H1 (cell line): ENCODE measurements around the gene ABHD4. TPM values are rescaled to one million over a fixed set of nuclear protein-coding genes. Genes with fewer than 3 reads are reported as not detected.

ENCODE experiments used
- CTCF ChIA-PET: fragments of 300-600 bp; sonication (Branson Sonifier 250); formaldehyde crosslinking; loops from one replicate; lab custom pipeline; 2021; ENCODE audit not compliant: partially characterized antibody; lab: Charles Lee
- POLR2A ChIA-PET: fragments of 300-600 bp; sonication (Branson Sonifier 250); formaldehyde crosslinking; loops from one replicate; lab custom pipeline; 2021; ENCODE audit warnings: inconsistent platforms; ENCODE audit not compliant: partially characterized antibody; lab: Charles Lee
- DNase-seq, 2 experiments: peaks; one replicate each; pipeline versions ENCODE4 v3.0.0 to v3.0.0-alpha.2; 2010 to 2022; ENCODE audit warnings: low spot score in 2 of 2, low read depth in 1 of 2, mixed read lengths in 1 of 2
- FAIRE-seq: peaks from 2 replicates; lab custom pipeline; 2011; peaks lifted over from hg19 to GRCh38; lab: Jason Lieb, UNC
- H2AFZ ChIP-seq: 2 replicates; pipeline ENCODE4 v1.8.1; 2012; ENCODE audit warnings: low read length, inconsistent platforms
- H2AK5ac ChIP-seq: 2 replicates; pipeline ENCODE4 v1.6.1; 2013; ENCODE audit warnings: low read depth, low read length
- H2BK120ac ChIP-seq: replicated peaks from 2 replicates; pipeline ENCODE3; 2013; ENCODE audit warnings: low read depth, low read length, inconsistent platforms
- H2BK12ac ChIP-seq: 2 replicates; pipeline ENCODE4 v1.6.1; 2013; ENCODE audit warnings: low read depth, low read length
- H2BK15ac ChIP-seq: 2 replicates; pipeline ENCODE4 v1.6.1; 2013; ENCODE audit warnings: low read length
- H2BK20ac ChIP-seq: 2 replicates; pipeline ENCODE4 v1.6.1; 2013; ENCODE audit warnings: low read length
- H2BK5ac ChIP-seq: 2 replicates; pipeline ENCODE4 v1.6.1; 2013; ENCODE audit warnings: low read depth, low read length
- H3K14ac ChIP-seq: 2 replicates; pipeline ENCODE4 v1.6.1; 2013; ENCODE audit warnings: inconsistent platforms; ENCODE audit not compliant: insufficient read length
- H3K18ac ChIP-seq: 2 replicates; pipeline ENCODE4 v1.6.1; 2013; ENCODE audit warnings: low read length; ENCODE audit errors: extremely low read depth
- H3K23ac ChIP-seq: 2 replicates; pipeline ENCODE4 v1.6.1; 2013; ENCODE audit warnings: inconsistent platforms; ENCODE audit not compliant: insufficient read length
- H3K23me2 ChIP-seq: 2 replicates; pipeline ENCODE4 v1.6.1; 2013; ENCODE audit warnings: low read depth, low read length
- H3K27ac ChIP-seq: 2 replicates; pipeline ENCODE4 v1.6.1; 2011; ENCODE audit warnings: low read depth, low read length, inconsistent platforms
- H3K27me3 ChIP-seq, 4 experiments: replicated peaks in 1 of 4; 1 replicate in 1 of 4; 2 replicates in 3 of 4; pipeline versions ENCODE4 v1.6.1 to v1.8.1; 2011 to 2013; ENCODE audit warnings: low read length in 3 of 4, mild to moderate bottlenecking in 3 of 4, inconsistent platforms in 2 of 4, mixed read lengths in 2 of 4, moderate library complexity in 1 of 4; ENCODE audit not compliant: control insufficient read depth in 3 of 4, insufficient read depth in 3 of 4; ENCODE audit errors: extremely low read depth in 1 of 4
- H3K36me3 ChIP-seq, 4 experiments: 2 replicates each; pipeline versions ENCODE4 v1.6.1 to v1.8.1; 2011 to 2013; ENCODE audit warnings: mild to moderate bottlenecking in 4 of 4, low read length in 3 of 4, moderate library complexity in 2 of 4, control low read depth in 1 of 4, inconsistent platforms in 1 of 4; ENCODE audit not compliant: insufficient read depth in 4 of 4, control insufficient read depth in 2 of 4
- H3K4ac ChIP-seq: replicated peaks from 2 replicates; pipeline ENCODE3; 2013; ENCODE audit warnings: low read length, low read depth, mixed read lengths, inconsistent platforms; ENCODE audit not compliant: insufficient read length
- H3K4me1 ChIP-seq, 4 experiments: replicated peaks in 1 of 4; 1 replicate in 1 of 4; 2 replicates in 3 of 4; pipeline versions ENCODE4 v1.6.1 to v1.8.1; 2011 to 2013; ENCODE audit warnings: low read length in 3 of 4, inconsistent platforms in 2 of 4, mixed read lengths in 1 of 4; ENCODE audit not compliant: insufficient read depth in 4 of 4, control insufficient read depth in 3 of 4
- H3K4me2 ChIP-seq, 2 experiments: 2 replicates each; pipeline versions ENCODE4 v1.6.1 to v1.8.1; 2011 to 2013; ENCODE audit warnings: low read depth in 2 of 2, low read length in 2 of 2, control low read depth in 1 of 2, inconsistent platforms in 1 of 2, mild to moderate bottlenecking in 1 of 2; ENCODE audit not compliant: insufficient read depth in 1 of 2
- H3K4me3 ChIP-seq, 4 experiments: fragments of 200-600, 300-600 bp in 1 of 4; sonication (generic), shearing (Covaris generic), sonication (Bioruptor Twin) in 1 of 4; 2 replicates each; pipeline versions ENCODE4 v1.5.1 to v1.8.1; 2011 to 2016; ENCODE audit warnings: low read length in 4 of 4, low read depth in 3 of 4, control low read depth in 2 of 4, inconsistent platforms in 2 of 4, mild to moderate bottlenecking in 2 of 4, mixed read lengths in 1 of 4, moderate library complexity in 1 of 4; ENCODE audit not compliant: insufficient read depth in 2 of 4; ENCODE audit errors: extremely low read depth in 1 of 4
- H3K56ac ChIP-seq: replicated peaks from 2 replicates; pipeline ENCODE3; 2013; ENCODE audit warnings: low read depth, mild to moderate bottlenecking, mixed read lengths, low read length, inconsistent platforms; ENCODE audit not compliant: insufficient read length
- H3K79me1 ChIP-seq: 2 replicates; pipeline ENCODE4 v1.6.1; 2013; ENCODE audit warnings: low read depth, low read length, control low read depth
- H3K79me2 ChIP-seq, 2 experiments: 2 replicates each; pipeline versions ENCODE4 v1.6.1 to v1.8.1; 2012 to 2013; ENCODE audit warnings: low read length in 2 of 2, mild to moderate bottlenecking in 2 of 2, inconsistent platforms in 1 of 2; ENCODE audit not compliant: insufficient read depth in 2 of 2, control insufficient read depth in 1 of 2
- H3K9ac ChIP-seq, 4 experiments: replicated peaks in 1 of 4; 1 replicate in 1 of 4; 2 replicates in 3 of 4; pipeline versions ENCODE4 v1.6.1 to v1.8.1; 2011 to 2013; ENCODE audit warnings: low read depth in 3 of 4, low read length in 3 of 4, control low read depth in 2 of 4, mild to moderate bottlenecking in 2 of 4, moderate library complexity in 2 of 4, inconsistent platforms in 1 of 4; ENCODE audit errors: extremely low read depth in 1 of 4
- H3K9me3 ChIP-seq, 2 experiments: 2 replicates each; pipeline versions ENCODE4 v1.6.1 to v1.8.1; 2012 to 2013; ENCODE audit warnings: mild to moderate bottlenecking in 2 of 2, moderate library complexity in 2 of 2, control low read depth in 1 of 2, inconsistent platforms in 1 of 2, low read depth in 1 of 2, low read length in 1 of 2, mixed read lengths in 1 of 2; ENCODE audit not compliant: insufficient read depth in 2 of 2
- H4K20me1 ChIP-seq, 2 experiments: replicated peaks in 1 of 2; 2 replicates each; pipeline versions ENCODE3 to v1.8.1; 2011 to 2013; ENCODE audit warnings: inconsistent platforms in 2 of 2, low read length in 2 of 2, mild to moderate bottlenecking in 1 of 2; ENCODE audit not compliant: insufficient read depth in 2 of 2, control insufficient read depth in 1 of 2
- H4K5ac ChIP-seq: 2 replicates; pipeline ENCODE4 v1.6.1; 2013; ENCODE audit warnings: low read length, low read depth, mixed read lengths, inconsistent platforms; ENCODE audit not compliant: insufficient read length
- H4K8ac ChIP-seq: 2 replicates; pipeline ENCODE4 v1.8.0; 2013; ENCODE audit warnings: mild to moderate bottlenecking, moderate library complexity, low read length, inconsistent platforms; ENCODE audit not compliant: insufficient read depth; ENCODE audit errors: extremely low read depth
- H4K91ac ChIP-seq: replicated peaks from 2 replicates; pipeline ENCODE3; 2013; ENCODE audit warnings: low read length, mixed read lengths, inconsistent platforms; ENCODE audit not compliant: insufficient read length
- CREB1 ChIP-seq: IDR thresholded peaks from 2 replicates; pipeline ENCODE4 v1.6.1; 2012; ENCODE audit warnings: inconsistent platforms
- CTBP2 ChIP-seq: IDR thresholded peaks from 2 replicates; pipeline ENCODE4 v1.7.0; 2011; ENCODE audit warnings: borderline replicate concordance, mild to moderate bottlenecking, moderate library complexity, mixed read lengths, low read length; ENCODE audit not compliant: insufficient read depth, insufficient read length
- EP300 ChIP-seq, 2 experiments: IDR thresholded peaks; 1 replicate in 1 of 2; 2 replicates in 1 of 2; pipeline ENCODE4 v1.6.1; 2011 to 2012; ENCODE audit warnings: low read depth in 2 of 2, low read length in 2 of 2, mild to moderate bottlenecking in 2 of 2, borderline replicate concordance in 1 of 2, inconsistent platforms in 1 of 2, moderate library complexity in 1 of 2
- POLR2AphosphoS5 ChIP-seq: IDR thresholded peaks from 2 replicates; pipeline ENCODE4 v1.6.1; 2011; ENCODE audit warnings: low read depth, low read length
- RAD21 ChIP-seq, 2 experiments: IDR thresholded peaks in 1 of 2; conservative IDR thresholded peaks in 1 of 2; 2 replicates each; pipeline ENCODE4 v1.6.1; 2011; ENCODE audit warnings: low read depth in 2 of 2, low read length in 2 of 2, improper control_type of control experiment in 1 of 2, inconsistent platforms in 1 of 2, mild to moderate bottlenecking in 1 of 2, moderate library complexity in 1 of 2
- SAP30 ChIP-seq: fragments of 300-600 bp; sonication (generic); IDR thresholded peaks from 2 replicates; pipeline ENCODE4 v1.7.1; 2012; ENCODE audit warnings: low read length, moderate library complexity, mild to moderate bottlenecking, inconsistent platforms; ENCODE audit not compliant: insufficient read depth, insufficient replicate concordance
- SIN3A ChIP-seq, 2 experiments: IDR thresholded peaks in 1 of 2; conservative IDR thresholded peaks in 1 of 2; 2 replicates each; pipeline ENCODE4 v1.6.1; 2011 to 2012; ENCODE audit warnings: low read length in 2 of 2, improper control_type of control experiment in 1 of 2, low read depth in 1 of 2, mild to moderate bottlenecking in 1 of 2
- SIRT6 ChIP-seq: IDR thresholded peaks from one replicate; pipeline ENCODE4 v1.7.1; 2012; ENCODE audit warnings: low read length, inconsistent platforms
- ZNF274 ChIP-seq: IDR thresholded peaks from 2 replicates; pipeline ENCODE4 v1.7.0; 2012; ENCODE audit warnings: low read length, borderline replicate concordance; ENCODE audit errors: extremely low read depth
- WGBS, 2 experiments: shearing (Covaris generic) in 1 of 2; methylation state at CpG; one replicate each; pipeline versions ENCODE4 v1.1.6 to v1.1.7; 2013 to 2015; ENCODE audit warnings: low lambda C conversion rate in 2 of 2, mixed read lengths in 2 of 2, inconsistent platforms in 1 of 2, low coverage in 1 of 2, missing lambda C conversion rate in 1 of 2; ENCODE audit not compliant: insufficient replicate concordance in 2 of 2, insufficient coverage in 1 of 2, insufficient read length in 1 of 2; ENCODE audit errors: extremely low coverage in 1 of 2, missing lambda C conversion rate in 1 of 2; 5-methylcytosine and 5-hydroxymethylcytosine counted together
- polyA plus RNA-seq, 7 experiments: library from polyadenylated mRNA; depleted of rRNA in 3 of 7; stranded (reverse) in 5 of 7; unstranded in 2 of 7; fragments of >200 nt in 5 of 7; fragments of 200-250 nt in 2 of 7; gene quantifications; 1 replicate in 5 of 7; 2 replicates in 1 of 7; 4 replicates in 1 of 7; pipeline versions ENCODE4 v1.2.1 to v1.2.3, GENCODE V29; 2011 to 2013; ENCODE audit warnings: missing spikeins in 2 of 7, mixed read lengths in 2 of 7
- total RNA-seq: library from RNA; stranded (reverse); fragmentation: NEBNext Ultra II Directional; extraction: Animal tissue kit (Norgen Biotek cat#: 25700); gene quantifications from 2 replicates; pipeline ENCODE4 v1.2.1, GENCODE V29; 2021
- TF ChIP-seq, protein P1 (sequence below), 3 experiments: IDR thresholded peaks; 1 replicate in 2 of 3; 2 replicates in 1 of 3; pipeline versions ENCODE4 v1.5.1 to v1.6.1; 2011; ENCODE audit warnings: low read length in 3 of 3, mild to moderate bottlenecking in 3 of 3, inconsistent platforms in 2 of 3, low read depth in 1 of 3, moderate library complexity in 1 of 3; ENCODE audit not compliant: insufficient read depth in 1 of 3; ENCODE audit errors: control extremely low read depth in 1 of 3

Gene ABHD4
- total and polyA plus RNA-seq, 2 of the 8 experiments (the other 6 are each of a cell fraction or from before 2014, with no cell fraction given): 32.4 to 42.9 TPM

DNA sequence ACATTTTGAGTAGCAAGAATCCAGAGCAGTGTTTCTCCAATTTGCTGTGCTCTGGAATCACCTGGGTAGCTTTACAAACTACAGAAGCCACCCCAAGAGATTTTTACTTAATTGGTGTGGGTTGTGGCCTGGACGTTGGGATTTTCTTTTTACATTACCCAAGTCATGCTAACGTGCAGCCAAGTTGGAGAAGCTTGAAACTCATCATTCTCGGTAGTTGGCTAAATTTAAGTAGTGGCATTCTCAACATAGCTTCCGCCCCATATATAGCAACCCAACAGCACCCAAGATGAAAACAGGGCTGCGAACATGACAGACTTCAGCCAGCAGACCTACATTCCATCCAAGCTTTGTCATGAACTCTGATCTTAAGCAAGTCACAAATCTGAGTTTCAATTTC lies 34.1 kb upstream of the ABHD4 start:
- H3K23me2 ChIP-seq: no peaks in the 10 kb centered on the region
- H3K9me3 ChIP-seq: no peaks in the 10 kb centered on the region
- H2BK5ac ChIP-seq: no peak overlapping the region
- no peak overlapping the region for H3K9ac ChIP-seq
- no peaks in the 10 kb centered on the region for H4K20me1 ChIP-seq
- H4K91ac ChIP-seq: no peak overlapping the region
- H3K79me2 ChIP-seq: peaks cover 0 to 7% of the 10 kb centered on the region in 2 experiments; a peak in 1 of 4 replicates
- ChIA-PET CTCF (interaction anchor here (0.7 to 5.7 kb wide), 9 partner anchors 8 to 363 kb away, joined by 3 to 39 read pairs (median 4); no protein-coding TSS in a partner anchor), POLR2A (interaction anchor here (0.9 kb wide), 1 partner anchor 9 kb away, joined by 3 read pairs; no protein-coding TSS in a partner anchor)
- no peak overlapping the region for H2BK12ac ChIP-seq
- 91% methylated on average over 5 of the region's 5 CpGs; no CpG with 5 or more reads in 1 of the 2 experiments for WGBS, 2 experiments
- peaks cover 0 to 6% (median 0%) of the 10 kb centered on the region in 4 experiments; a peak in 3 of 7 replicates for H3K4me1 ChIP-seq
- H2AK5ac ChIP-seq: no peak overlapping the region
- no peak overlapping the region for H4K5ac ChIP-seq
- no peak overlapping the region for H3K4me2 ChIP-seq
- H2BK20ac ChIP-seq: no peak overlapping the region
- H2BK15ac ChIP-seq: no peak overlapping the region
- no peak overlapping the region for H3K18ac ChIP-seq
- peaks cover 0 to 23% (median 5%) of the 10 kb centered on the region in 4 experiments; a peak in 7 of 8 replicates for H3K36me3 ChIP-seq
- no peak overlapping the region for H3K4ac ChIP-seq
- no peaks in the 10 kb centered on the region for H3K79me1 ChIP-seq
- H3K4me3 ChIP-seq: no peak overlapping the region
- H3K27ac ChIP-seq: no peak overlapping the region
- H3K56ac ChIP-seq: no peak overlapping the region
- H3K14ac ChIP-seq: no peak overlapping the region
- no peak overlapping the region for H2AFZ ChIP-seq
- H3K23ac ChIP-seq: no peak overlapping the region
- no peak overlapping the region for H4K8ac ChIP-seq
- H3K27me3 ChIP-seq: no peaks in the 10 kb centered on the region
- FAIRE-seq: no peak
- no peak for DNase-seq
- H2BK120ac ChIP-seq: no peak overlapping the region
- no peak for TF ChIP-seq CTBP2
- TF ChIP-seq CREB1: no peak
- TF ChIP-seq RAD21 (IDR thresholded peaks at IDR 0.05 in 1 of 2, conservative IDR thresholded peaks at IDR 0.05 in 1 of 2; ENCODE audit: low read depth in 2 of 2, low read length in 2 of 2): no peak
- TF ChIP-seq POLR2AphosphoS5: no peak
- no peak for TF ChIP-seq EP300 (IDR thresholded peaks at IDR 0.05; ENCODE audit: borderline replicate concordance in 1 of 2, low read depth in 2 of 2, low read length in 2 of 2)
- no peak for TF ChIP-seq SIRT6
- no peak for TF ChIP-seq ZNF274
- TF ChIP-seq, protein P1, sequence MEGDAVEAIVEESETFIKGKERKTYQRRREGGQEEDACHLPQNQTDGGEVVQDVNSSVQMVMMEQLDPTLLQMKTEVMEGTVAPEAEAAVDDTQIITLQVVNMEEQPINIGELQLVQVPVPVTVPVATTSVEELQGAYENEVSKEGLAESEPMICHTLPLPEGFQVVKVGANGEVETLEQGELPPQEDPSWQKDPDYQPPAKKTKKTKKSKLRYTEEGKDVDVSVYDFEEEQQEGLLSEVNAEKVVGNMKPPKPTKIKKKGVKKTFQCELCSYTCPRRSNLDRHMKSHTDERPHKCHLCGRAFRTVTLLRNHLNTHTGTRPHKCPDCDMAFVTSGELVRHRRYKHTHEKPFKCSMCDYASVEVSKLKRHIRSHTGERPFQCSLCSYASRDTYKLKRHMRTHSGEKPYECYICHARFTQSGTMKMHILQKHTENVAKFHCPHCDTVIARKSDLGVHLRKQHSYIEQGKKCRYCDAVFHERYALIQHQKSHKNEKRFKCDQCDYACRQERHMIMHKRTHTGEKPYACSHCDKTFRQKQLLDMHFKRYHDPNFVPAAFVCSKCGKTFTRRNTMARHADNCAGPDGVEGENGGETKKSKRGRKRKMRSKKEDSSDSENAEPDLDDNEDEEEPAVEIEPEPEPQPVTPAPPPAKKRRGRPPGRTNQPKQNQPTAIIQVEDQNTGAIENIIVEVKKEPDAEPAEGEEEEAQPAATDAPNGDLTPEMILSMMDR (IDR thresholded peaks at IDR 0.05; ENCODE audit: control extremely low read depth in 1 of 3, insufficient read depth in 1 of 3, low read depth in 1 of 3, low read length in 3 of 3): no peak
- TF ChIP-seq SAP30: no peak
- no peak for TF ChIP-seq SIN3A (conservative IDR thresholded peaks at IDR 0.05 in 1 of 2, IDR thresholded peaks at IDR 0.05 in 1 of 2; ENCODE audit: low read depth in 1 of 2, low read length in 2 of 2)
